ENCODE data around the gene CEACAM1.
"Not testable (repeated sequence)": the region's sequence is repeated elsewhere in the genome, so short reads cannot be mapped to it uniquely, and the experiment has no call there.

The CEACAM1 gene

DNA sequence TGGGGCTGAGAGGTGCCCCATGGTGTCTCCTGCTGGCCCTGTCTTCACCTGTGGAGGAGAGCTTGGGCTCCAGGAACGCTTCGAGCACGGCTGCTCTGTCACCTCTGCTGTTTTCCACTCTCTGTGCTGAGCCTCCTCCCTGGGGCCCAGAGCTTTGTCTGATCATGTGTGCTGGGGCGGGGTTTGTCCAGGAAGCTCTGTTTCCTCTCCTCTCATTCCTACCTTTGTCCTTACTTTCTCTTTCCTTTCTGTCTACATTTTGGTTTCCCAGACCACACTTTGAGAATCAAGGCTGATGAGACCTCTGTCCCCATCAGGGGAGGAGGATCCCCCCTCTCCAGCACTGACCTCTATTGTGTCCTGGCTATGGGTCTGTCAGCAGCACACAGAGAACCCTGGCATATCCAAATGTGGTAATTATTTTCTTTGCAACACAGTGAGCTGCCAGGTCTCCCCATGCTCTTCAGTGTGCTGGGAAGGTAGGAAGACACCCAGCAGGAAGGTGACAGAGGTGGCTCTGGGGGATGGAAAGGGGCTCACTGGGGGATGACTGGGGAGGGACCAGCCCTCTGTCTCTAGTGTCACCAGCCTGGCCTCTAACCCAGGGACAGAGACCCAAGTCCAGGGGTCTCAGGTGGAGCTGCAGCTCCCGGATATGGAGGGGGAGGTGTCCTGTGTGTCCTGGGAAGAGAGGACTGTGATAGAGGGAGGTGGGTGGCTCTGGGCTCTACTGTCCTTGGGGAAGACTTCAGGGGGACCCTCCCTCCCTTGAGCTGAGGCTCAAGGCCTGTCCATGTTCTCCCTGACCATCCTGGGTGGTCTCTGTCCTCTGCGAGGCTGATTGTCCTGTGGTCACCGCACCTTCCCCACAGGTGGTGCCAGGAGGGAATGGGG, at the start of gene CEACAM1:
Gene CEACAM1, minus strand, starts transcription at position 128 of the 894 bp plus-strand sequence. Its CDS starts 107 bp downstream, at position 21.
- TF ChIP-seq ZNF274 (IDR thresholded peaks at IDR 0.05; ENCODE audit: low read depth, low read length), result no peak
- peak within 1 kb of the TSS; percentile 39; the same call in 1 of the 2 replicates for H3K4me3 ChIP-seq (ENCODE audit: low read length)

GRCh38 chr19:42577016-42577415, 48.7 kb upstream of the CEACAM1 start:
- no peak for TF ChIP-seq ZNF274 (IDR thresholded peaks at IDR 0.05; ENCODE audit: low read depth, low read length)

GRCh38 chr19:42576241-42576640, 48.0 kb upstream of the CEACAM1 start:
- H3K4me3 ChIP-seq (ENCODE audit: low read length), result no peak overlapping the region
- TF ChIP-seq ZNF274 (IDR thresholded peaks at IDR 0.05; ENCODE audit: low read depth, low read length), result no peak

More at GRCh38 chr19:42577016-42577415, 48.7 kb upstream of the CEACAM1 start:
- H3K4me3 ChIP-seq (ENCODE audit: low read length), result no peak overlapping the region

GRCh38 chr19:42573642-42574041, 45.4 kb upstream of the CEACAM1 start:
- no peak overlapping the region for H3K4me3 ChIP-seq (ENCODE audit: low read length)
- no peak for TF ChIP-seq ZNF274 (IDR thresholded peaks at IDR 0.05; ENCODE audit: low read depth, low read length)

GRCh38 chr19:42571116-42571515, 42.8 kb upstream of the CEACAM1 start:
- no peak overlapping the region for H3K4me3 ChIP-seq (ENCODE audit: low read length)
- no peak for TF ChIP-seq ZNF274 (IDR thresholded peaks at IDR 0.05; ENCODE audit: low read depth, low read length)

GRCh38 chr19:42569193-42569592, 40.9 kb upstream of the CEACAM1 start:
- no peak for TF ChIP-seq ZNF274 (IDR thresholded peaks at IDR 0.05; ENCODE audit: low read depth, low read length)
- H3K4me3 ChIP-seq (ENCODE audit: low read length), result no peak overlapping the region

DNA sequence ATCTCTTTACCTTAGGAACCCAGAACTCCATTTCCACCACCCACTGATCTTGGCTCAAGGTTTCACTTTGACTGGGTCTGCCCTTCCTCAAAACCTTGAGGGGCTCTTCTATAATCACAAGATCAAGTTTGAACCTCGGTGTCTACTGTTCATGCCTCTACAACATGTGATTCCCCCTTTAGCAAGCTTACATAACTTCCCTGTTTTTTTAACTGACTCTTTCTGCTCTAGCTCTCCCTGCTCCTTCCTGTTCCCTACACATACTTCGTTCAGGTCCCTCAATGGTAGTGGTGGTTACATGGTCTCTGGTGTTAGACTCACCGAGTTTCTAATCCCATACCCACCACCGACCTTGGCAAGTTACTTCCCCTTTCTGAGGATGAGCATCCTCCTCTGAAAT, 39.7 kb upstream of the CEACAM1 start:
- H3K4me3 ChIP-seq (ENCODE audit: low read length), result no peak overlapping the region
- no peak for TF ChIP-seq ZNF274 (IDR thresholded peaks at IDR 0.05; ENCODE audit: low read depth, low read length)

GRCh38 chr19:42567567-42567966, 39.3 kb upstream of the CEACAM1 start:
- TF ChIP-seq ZNF274 (IDR thresholded peaks at IDR 0.05; ENCODE audit: low read depth, low read length), result no peak
- no peak overlapping the region for H3K4me3 ChIP-seq (ENCODE audit: low read length)

GRCh38 chr19:42563352-42564210, 35.3 kb upstream of the CEACAM1 start:
- H3K4me3 ChIP-seq (ENCODE audit: low read length), result no peak overlapping the region
- TF ChIP-seq ZNF274 (IDR thresholded peaks at IDR 0.05; ENCODE audit: low read depth, low read length), result no peak

DNA sequence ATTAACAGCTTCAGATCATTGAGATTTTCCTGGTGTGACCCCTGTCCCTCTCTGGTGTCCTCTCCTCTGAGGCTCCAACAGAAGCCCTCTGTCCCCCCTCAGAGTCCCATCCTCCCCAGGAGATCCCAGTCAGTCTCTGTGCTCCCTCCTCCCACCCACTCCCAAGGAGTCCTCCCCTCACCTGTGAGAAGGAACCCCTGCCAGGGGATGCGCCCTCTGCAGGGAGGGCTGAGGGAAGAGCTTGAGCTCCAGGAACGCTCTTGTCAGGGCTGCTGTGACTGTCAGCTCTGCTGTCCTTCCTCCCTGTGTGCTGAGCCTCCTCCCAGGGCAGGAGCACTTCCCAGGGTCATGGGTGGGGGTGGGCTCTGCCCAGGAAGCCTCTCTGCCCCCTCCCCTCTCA, 33.2 kb upstream of the CEACAM1 start:
- no peak for TF ChIP-seq ZNF274 (IDR thresholded peaks at IDR 0.05; ENCODE audit: low read depth, low read length)
- H3K4me3 ChIP-seq (ENCODE audit: low read length), result no peak overlapping the region

DNA sequence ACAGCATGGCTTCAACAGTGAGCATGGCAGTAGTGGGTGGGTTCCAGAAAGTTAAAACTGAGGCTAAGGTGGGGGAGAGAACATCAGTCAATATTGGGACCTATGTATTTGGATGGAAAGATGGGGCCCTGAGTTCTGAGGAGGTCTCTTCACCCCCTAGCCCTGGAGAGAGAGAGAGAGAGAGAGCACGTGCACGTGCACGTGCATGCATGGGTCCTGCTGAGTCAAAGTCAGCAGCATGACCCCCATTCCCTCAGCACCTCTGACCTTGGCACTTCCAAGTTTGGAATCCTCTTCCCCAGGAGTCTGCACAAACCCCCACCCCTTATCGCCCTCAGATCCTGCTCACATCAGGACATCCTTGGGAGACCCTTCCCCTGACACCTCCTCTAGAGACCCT, 32.5 kb upstream of the CEACAM1 start:
- no peak for TF ChIP-seq ZNF274 (IDR thresholded peaks at IDR 0.05; ENCODE audit: low read depth, low read length)
- H3K4me3 ChIP-seq (ENCODE audit: low read length), result no peak overlapping the region

DNA sequence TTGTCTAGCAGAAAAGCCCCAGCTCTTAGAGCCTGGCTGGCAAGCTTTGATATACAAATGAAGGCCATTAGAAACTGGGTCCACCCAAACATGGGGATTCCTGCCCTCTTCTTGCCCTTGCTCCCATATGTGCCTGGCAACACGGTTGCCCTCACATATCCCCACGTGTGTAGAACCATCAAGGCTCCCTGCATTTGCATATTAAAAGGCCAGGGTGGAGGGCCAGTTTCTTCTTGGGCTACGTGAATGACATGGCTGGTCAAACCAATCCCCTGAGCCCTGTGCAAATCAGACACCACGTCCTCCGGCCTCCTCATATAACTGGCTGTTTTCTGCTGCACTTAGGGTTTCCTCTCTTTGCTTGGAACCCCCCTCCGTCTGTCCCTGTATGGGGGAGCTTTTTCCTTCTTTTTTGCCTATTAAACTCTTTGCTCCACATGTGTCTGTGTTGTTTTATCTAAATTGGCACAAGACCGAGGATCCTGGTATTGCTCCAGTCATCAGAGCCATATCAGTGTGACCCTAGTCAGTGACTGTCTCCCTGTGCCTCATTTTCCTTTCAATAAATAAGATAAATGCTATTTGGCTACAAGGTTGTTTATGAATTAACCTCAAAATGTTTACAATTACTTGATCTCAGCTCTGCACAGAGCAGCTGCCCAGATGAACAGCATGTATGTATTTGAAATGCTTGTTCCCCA, 30.3 kb upstream of the CEACAM1 start:
- TF ChIP-seq ZNF274 (IDR thresholded peaks at IDR 0.05; ENCODE audit: low read depth, low read length), result no peak
- H3K4me3 ChIP-seq (ENCODE audit: low read length), result no peak overlapping the region

GRCh38 chr19:42557386-42557871, 29.1 kb upstream of the CEACAM1 start:
- H3K4me3 ChIP-seq (ENCODE audit: low read length), result not testable (repeated sequence)

- no peak for TF ChIP-seq ZNF274 (IDR thresholded peaks at IDR 0.05; ENCODE audit: low read depth, low read length)
- H3K4me3 ChIP-seq (ENCODE audit: low read length), result no peak overlapping the region
These were observed 27.5 kb upstream of the CEACAM1 start for GRCh38 chr19:42555801-42556200.
